HUES64 (cell line): Measurements from ENCODE around the gene TWIST2.

Experiments
- H3K27ac ChIP-seq: 2 replicates; pipeline ENCODE4 v1.7.0; 2013; ENCODE audit warnings: low read depth, low read length, inconsistent platforms
- H3K27me3 ChIP-seq: 2 replicates; pipeline ENCODE4 v1.6.1; 2013; ENCODE audit warnings: mild to moderate bottlenecking, low read length; ENCODE audit not compliant: insufficient read depth
- H3K36me3 ChIP-seq: 2 replicates; pipeline ENCODE4 v1.6.1; 2013; ENCODE audit warnings: mild to moderate bottlenecking, low read length; ENCODE audit not compliant: insufficient read depth
- H3K4me1 ChIP-seq: 2 replicates; pipeline ENCODE4 v1.6.1; 2013; ENCODE audit warnings: mild to moderate bottlenecking, low read length, moderate library complexity; ENCODE audit not compliant: insufficient read depth
- H3K4me3 ChIP-seq: 2 replicates; pipeline ENCODE4 v1.5.1; 2013; ENCODE audit warnings: mild to moderate bottlenecking, low read length, moderate library complexity
- H3K9ac ChIP-seq: 2 replicates; pipeline ENCODE4 v1.6.1; 2013; ENCODE audit warnings: mild to moderate bottlenecking, low read depth, low read length
- H3K9me3 ChIP-seq: 2 replicates; pipeline ENCODE4 v1.6.1; 2013; ENCODE audit warnings: low read depth, low read length; ENCODE audit not compliant: insufficient read depth
- WGBS: fragments of 150-250, 120-280 bp; methylation state at CpG from one replicate; pipeline ENCODE4 v1.1.7; 2013; ENCODE audit warnings: missing lambda C conversion rate; 5-methylcytosine and 5-hydroxymethylcytosine counted together

Gene TWIST2

GRCh38 chr2:238838786-238839327, 9.0 kb upstream of the TWIST2 start:
- H3K9ac ChIP-seq, result no peak overlapping the region
- no peak overlapping the region for H3K4me3 ChIP-seq
- H3K27ac ChIP-seq, result no peak overlapping the region
- no peaks in the 10 kb centered on the region for H3K9me3 ChIP-seq
- H3K27me3 ChIP-seq, result peaks cover 13% of the 10 kb centered on the region
- H3K4me1 ChIP-seq, result no peaks in the 10 kb centered on the region
- H3K36me3 ChIP-seq, result no peaks in the 10 kb centered on the region

- H3K9ac ChIP-seq, result no peak overlapping the region
- no peak overlapping the region for H3K4me3 ChIP-seq
- no peaks in the 10 kb centered on the region for H3K36me3 ChIP-seq
- H3K4me1 ChIP-seq, result no peaks in the 10 kb centered on the region
- peaks cover 19% of the 10 kb centered on the region for H3K27me3 ChIP-seq
- 93% methylated on average over 1 of the region's 2 CpGs for WGBS
- no peak overlapping the region for H3K27ac ChIP-seq
- H3K9me3 ChIP-seq, result no peaks in the 10 kb centered on the region
Measured at GRCh38 chr2:238839428-238839827, 8.5 kb upstream of the TWIST2 start.

DNA sequence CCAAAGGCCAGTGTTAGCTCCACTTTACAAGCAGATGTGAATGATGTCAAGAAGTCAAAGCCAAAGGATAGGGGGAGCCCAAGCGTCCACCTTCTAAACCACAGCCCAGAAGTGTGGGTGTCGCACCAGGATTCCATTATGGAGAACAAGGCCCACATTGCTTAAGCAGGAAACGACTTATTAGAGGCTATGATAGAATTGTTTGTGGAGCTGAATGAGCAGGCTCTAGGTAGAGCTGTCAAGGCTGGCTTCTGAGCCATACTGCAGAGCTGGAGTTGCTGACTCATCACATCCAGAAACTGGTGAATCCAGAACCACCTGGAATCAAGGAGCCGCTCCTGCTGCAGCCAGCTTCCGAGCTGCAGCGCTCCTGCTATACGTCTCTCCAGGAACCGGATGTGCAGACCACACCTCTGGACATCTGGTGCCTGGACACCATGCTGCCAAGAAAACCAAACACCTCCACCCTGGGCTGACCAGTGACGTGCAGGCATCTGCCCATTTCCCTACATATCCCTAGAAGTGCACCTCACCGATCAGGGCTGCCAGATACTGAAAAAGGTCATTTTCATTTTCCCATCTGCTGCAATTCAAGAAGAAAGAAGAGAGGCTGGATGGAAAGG, 6.2 kb upstream of the TWIST2 start:
- H3K9me3 ChIP-seq, result no peaks in the 10 kb centered on the region
- H3K27me3 ChIP-seq, result peaks cover 39% of the 10 kb centered on the region
- H3K4me3 ChIP-seq, result no peak overlapping the region
- WGBS, result 83% methylated on average over 10 of the region's 10 CpGs
- H3K4me1 ChIP-seq, result no peaks in the 10 kb centered on the region
- no peaks in the 10 kb centered on the region for H3K36me3 ChIP-seq
- no peak overlapping the region for H3K27ac ChIP-seq
- no peak overlapping the region for H3K9ac ChIP-seq

DNA sequence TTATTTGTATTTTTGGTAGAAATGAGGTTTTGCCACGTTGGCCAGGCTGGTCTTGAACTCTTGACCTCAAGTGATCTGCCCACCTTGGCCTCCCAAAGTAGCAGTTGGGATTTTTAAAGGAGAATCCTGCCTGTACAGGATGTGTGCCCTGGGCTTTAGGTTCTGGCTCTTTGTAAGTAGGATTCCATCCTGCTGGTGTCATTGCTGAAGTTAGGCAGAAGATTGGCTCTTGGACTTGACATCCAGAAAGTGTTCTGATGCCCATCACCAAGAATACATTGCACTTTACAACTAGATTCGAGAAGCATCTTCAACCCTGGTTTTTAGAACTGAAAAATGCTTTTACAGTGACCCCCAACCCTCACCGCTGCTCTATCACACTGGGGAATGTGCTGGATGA, 4.4 kb upstream of the TWIST2 start:
- Histone ChIP-seq H3K4me3 (no peak overlapping the region), H3K9me3 (no peaks in the 10 kb centered on the region), H3K4me1 (no peaks in the 10 kb centered on the region), H3K36me3 (no peaks in the 10 kb centered on the region), H3K9ac (no peak overlapping the region), H3K27me3 (peaks cover 57% of the 10 kb centered on the region), H3K27ac (no peak overlapping the region)
- 77% methylated on average over 2 of the region's 3 CpGs for WGBS

DNA sequence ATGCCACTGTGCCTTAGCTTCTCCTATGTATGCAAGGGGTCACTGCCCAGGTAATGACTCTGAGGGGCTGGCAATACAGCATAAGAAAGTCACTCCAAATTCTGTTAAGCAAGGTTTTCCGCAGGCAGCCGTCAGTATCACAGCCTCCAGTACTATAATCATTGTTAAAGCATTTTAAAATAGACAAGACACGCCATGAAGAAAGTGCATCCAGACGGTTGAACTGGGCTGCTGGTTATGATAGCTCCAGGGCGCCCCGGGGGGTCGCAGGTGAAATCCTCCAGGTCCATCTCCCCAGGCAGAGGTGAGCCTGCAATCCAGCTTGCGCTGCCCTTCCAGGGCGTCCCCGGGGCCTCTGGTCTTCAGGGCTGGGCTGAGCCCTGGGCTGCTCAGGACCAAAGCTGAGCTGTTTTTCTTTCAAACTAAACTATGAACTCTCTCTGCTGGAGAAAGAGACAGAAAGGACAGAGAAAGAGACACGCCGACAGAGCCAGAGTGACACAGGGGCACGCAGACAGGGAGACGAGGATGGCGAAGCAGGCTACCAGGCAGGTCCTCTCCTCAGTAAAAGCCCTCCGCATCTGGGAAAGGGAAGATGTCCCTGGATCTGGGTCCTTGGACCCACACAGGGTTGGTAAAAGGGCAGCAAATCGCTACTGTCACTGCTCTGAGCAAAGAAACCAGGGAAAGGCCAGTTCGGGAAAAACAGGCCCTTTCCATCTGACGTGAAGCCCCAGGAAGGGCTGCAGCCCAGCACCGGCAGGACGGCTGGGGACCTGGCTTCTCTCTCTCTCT, 2.1 kb upstream of the TWIST2 start:
- Histone ChIP-seq H3K9me3 (no peaks in the 10 kb centered on the region), H3K4me1 (no peaks in the 10 kb centered on the region), H3K27ac (no peak overlapping the region), H3K27me3 (peaks cover 80% of the 10 kb centered on the region), H3K36me3 (no peaks in the 10 kb centered on the region), H3K4me3 (peak overlapping the region; percentile 49), H3K9ac (no peak overlapping the region)
- WGBS, result 78% methylated on average over 19 of the region's 21 CpGs

DNA sequence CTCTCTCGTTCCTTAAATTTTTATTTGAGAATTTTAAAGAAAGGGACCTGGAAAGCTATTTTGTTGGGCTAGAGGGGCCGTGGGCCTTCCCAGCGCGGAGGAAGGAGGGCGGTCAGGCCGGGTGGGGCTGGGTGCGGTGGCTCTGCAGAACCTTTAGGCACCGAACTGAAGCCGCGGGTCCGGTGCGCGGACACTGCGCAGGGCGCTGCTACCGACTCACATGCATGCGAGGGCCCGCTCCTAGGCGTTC, 1.6 kb upstream of the TWIST2 start:
- WGBS, result 8% methylated on average over 18 of the region's 19 CpGs
- no peaks in the 10 kb centered on the region for H3K4me1 ChIP-seq
- H3K27me3 ChIP-seq, result peaks cover 85% of the 10 kb centered on the region
- no peak overlapping the region for H3K27ac ChIP-seq
- H3K4me3 ChIP-seq, result peak overlapping the region; percentile 49
- no peak overlapping the region; the same call in 1 of the 2 replicates for H3K9ac ChIP-seq
- H3K9me3 ChIP-seq, result no peaks in the 10 kb centered on the region
- no peaks in the 10 kb centered on the region for H3K36me3 ChIP-seq

GRCh38 chr2:238846628-238847418, 1.1 kb upstream of the TWIST2 start:
- Histone ChIP-seq H3K27ac (no peak overlapping the region), H3K4me3 (peak overlapping the region; percentile 49), H3K4me1 (no peaks in the 10 kb centered on the region), H3K27me3 (peaks cover 90% of the 10 kb centered on the region), H3K9ac (peak overlapping the region; percentile 54; the same call in 1 of the 2 replicates), H3K9me3 (no peaks in the 10 kb centered on the region), H3K36me3 (no peaks in the 10 kb centered on the region)
- 2% methylated on average over 80 of the region's 80 CpGs for WGBS

DNA sequence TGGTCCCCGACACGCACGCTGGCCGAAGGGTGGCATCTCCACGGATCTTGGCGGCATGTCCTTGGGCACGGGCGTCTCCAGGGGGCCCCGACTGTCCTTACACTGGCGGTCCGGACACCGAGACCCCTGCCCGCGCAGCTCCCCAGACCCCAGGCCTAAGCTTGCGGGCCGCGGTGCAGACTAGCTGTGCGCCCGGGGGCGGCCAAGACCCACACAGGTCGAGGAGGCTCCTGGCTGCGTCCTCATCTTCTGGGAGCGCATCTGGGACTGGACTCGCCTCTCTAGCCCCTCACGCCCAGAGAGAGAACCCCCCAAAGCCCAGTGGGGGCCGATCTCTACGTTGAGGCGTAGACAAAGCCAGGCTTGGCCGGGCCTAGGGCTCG, 475 bp upstream of the TWIST2 start:
- peak overlapping the region; percentile 54; the same call in 1 of the 2 replicates for H3K9ac ChIP-seq
- H3K27me3 ChIP-seq, result peaks cover 96% of the 10 kb centered on the region
- H3K36me3 ChIP-seq, result no peaks in the 10 kb centered on the region
- 5% methylated on average over 30 of the region's 30 CpGs for WGBS
- no peaks in the 10 kb centered on the region for H3K4me1 ChIP-seq
- no peaks in the 10 kb centered on the region for H3K9me3 ChIP-seq
- H3K4me3 ChIP-seq, result peak overlapping the region; percentile 49
- no peak overlapping the region for H3K27ac ChIP-seq

DNA sequence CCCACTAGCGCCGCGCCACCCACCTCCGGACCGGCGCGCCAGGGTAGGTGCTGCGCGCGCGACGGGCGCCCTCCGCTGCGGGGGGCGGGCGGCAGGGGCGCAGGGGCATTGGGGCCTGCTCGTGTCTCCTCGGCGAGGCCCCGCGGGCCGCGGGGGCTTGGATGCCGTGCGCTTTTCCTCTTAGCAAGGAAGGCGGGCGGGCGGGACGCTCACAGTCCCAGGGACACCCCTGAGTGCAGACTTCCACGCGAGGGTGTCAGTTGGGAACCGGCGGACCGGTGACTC, 748 bp downstream of the TWIST2 start:
- Histone ChIP-seq H3K36me3 (no peaks in the 10 kb centered on the region), H3K9ac (no peak overlapping the region; the same call in 1 of the 2 replicates), H3K27ac (no peak overlapping the region), H3K4me1 (no peaks in the 10 kb centered on the region), H3K27me3 (peaks cover 98% of the 10 kb centered on the region), H3K9me3 (no peaks in the 10 kb centered on the region), H3K4me3 (peak overlapping the region; percentile 49)
- WGBS, result 3% methylated on average over 36 of the region's 36 CpGs

GRCh38 chr2:238848976-238849853, 1.3 kb downstream of the TWIST2 start:
- no peak overlapping the region for H3K27ac ChIP-seq
- peak overlapping the region; percentile 49 for H3K4me3 ChIP-seq
- no peaks in the 10 kb centered on the region for H3K9me3 ChIP-seq
- no peak overlapping the region for H3K9ac ChIP-seq
- no peaks in the 10 kb centered on the region; the same call in 1 of the 2 replicates for H3K4me1 ChIP-seq
- peaks cover 98% of the 10 kb centered on the region for H3K27me3 ChIP-seq
- no peaks in the 10 kb centered on the region for H3K36me3 ChIP-seq
- 4% methylated on average over 70 of the region's 70 CpGs for WGBS
